Caco-2 (cell line): ENCODE data around the gene RXFP3. TPM values are rescaled to one million over a fixed set of nuclear protein-coding genes. Genes with fewer than 3 reads are reported as not detected.

Experiments
- BruUV-seq: library from RNA; stranded (reverse); fragments of 400-500 nt; replicated peaks from 2 replicates; lab custom pipeline; 2021; lab: Mats Ljungman, UMichigan
- CTCF ChIA-PET: fragments of 300-600 bp; sonication (Branson Sonifier 250); formaldehyde crosslinking; loops from one replicate; lab custom pipeline; 2022; ENCODE audit warnings: antibody characterized with exemption; lab: Charles Lee
- POLR2A ChIA-PET: fragments of 300-600 bp; sonication (Branson Sonifier 250); formaldehyde crosslinking; loops from one replicate; lab custom pipeline; 2022; ENCODE audit warnings: antibody characterized with exemption; lab: Charles Lee
- DNase-seq, 2 experiments: peaks; one replicate each; pipeline versions ENCODE4 v3.0.0 to v3.0.0-alpha.2; 2020 to 2022
- H3K27me3 ChIP-seq: replicated peaks from 2 replicates; pipeline ENCODE4 v1.6.0; 2011; ENCODE audit warnings: low read length; ENCODE audit not compliant: control insufficient read depth, insufficient read depth
- H3K36me3 ChIP-seq: 2 replicates; pipeline ENCODE4 v1.5.1; 2011; ENCODE audit warnings: low read length; ENCODE audit not compliant: control insufficient read depth, insufficient read depth
- H3K4me1 ChIP-seq: fragments of 250-450 bp; sonication (Bioruptor Pico); 2 replicates; pipeline ENCODE4 v1.5.1; 2020; ENCODE audit warnings: mild to moderate bottlenecking
- H3K4me3 ChIP-seq: 2 replicates; pipeline ENCODE4 v1.5.1; 2011; ENCODE audit warnings: low read depth, mild to moderate bottlenecking, control low read depth, low read length
- H3K9me3 ChIP-seq: fragments of 250-450 bp; sonication (Bioruptor Pico); 2 replicates; pipeline ENCODE4 v1.5.1; 2020; ENCODE audit warnings: mild to moderate bottlenecking, moderate library complexity
- H3K27ac Mint-ChIP-seq: one replicate; pipeline ENCODE4 v1.8.0; 2022; ENCODE audit warnings: mixed read lengths; ENCODE audit not compliant: unreplicated experiment
- H3K27me3 Mint-ChIP-seq: one replicate; pipeline ENCODE4 v1.8.0; 2022; ENCODE audit warnings: mixed read lengths; ENCODE audit not compliant: insufficient read depth, unreplicated experiment
- H3K36me3 Mint-ChIP-seq: one replicate; pipeline ENCODE4 v1.8.0; 2022; ENCODE audit warnings: mild to moderate bottlenecking, mixed read lengths; ENCODE audit not compliant: insufficient read depth, unreplicated experiment
- H3K4me1 Mint-ChIP-seq: one replicate; pipeline ENCODE4 v1.8.0; 2022; ENCODE audit warnings: low read depth, mixed read lengths; ENCODE audit not compliant: unreplicated experiment
- H3K4me3 Mint-ChIP-seq: one replicate; pipeline ENCODE4 v1.8.0; 2022; ENCODE audit warnings: mild to moderate bottlenecking, moderate library complexity, mixed read lengths; ENCODE audit not compliant: unreplicated experiment
- H3K9me3 Mint-ChIP-seq: one replicate; pipeline ENCODE4 v1.8.0; 2022; ENCODE audit warnings: mixed read lengths; ENCODE audit not compliant: unreplicated experiment
- intact Hi-C: fragments of 100-400 bp; cut with micrococcal nuclease; formaldehyde crosslinking; loops from one replicate; pipeline ENCODE4 v1.10.0; 2022; ENCODE audit not compliant: unreplicated experiment
- total RNA-seq: library from RNA; stranded (reverse); gene quantifications from 2 replicates; pipeline ENCODE4 v1.2.3, GENCODE V29; 2022
- TF ChIP-seq, protein P1 (sequence below), 2 experiments: fragments of 200-600 bp in 1 of 2; IDR thresholded peaks; 1 replicate in 1 of 2; 2 replicates in 1 of 2; pipeline versions ENCODE4 v1.5.1 to v1.8.0; 2011 to 2022; ENCODE audit warnings: antibody characterized with exemption in 1 of 2, control low read depth in 1 of 2, inconsistent platforms in 1 of 2, low read depth in 1 of 2, low read length in 1 of 2, mild to moderate bottlenecking in 1 of 2, moderate library complexity in 1 of 2; ENCODE audit not compliant: insufficient read depth in 1 of 2, severe bottlenecking in 1 of 2, unreplicated experiment in 1 of 2

Gene RXFP3
- total RNA-seq, 1 experiment from 2014 or later: not detected

DNA sequence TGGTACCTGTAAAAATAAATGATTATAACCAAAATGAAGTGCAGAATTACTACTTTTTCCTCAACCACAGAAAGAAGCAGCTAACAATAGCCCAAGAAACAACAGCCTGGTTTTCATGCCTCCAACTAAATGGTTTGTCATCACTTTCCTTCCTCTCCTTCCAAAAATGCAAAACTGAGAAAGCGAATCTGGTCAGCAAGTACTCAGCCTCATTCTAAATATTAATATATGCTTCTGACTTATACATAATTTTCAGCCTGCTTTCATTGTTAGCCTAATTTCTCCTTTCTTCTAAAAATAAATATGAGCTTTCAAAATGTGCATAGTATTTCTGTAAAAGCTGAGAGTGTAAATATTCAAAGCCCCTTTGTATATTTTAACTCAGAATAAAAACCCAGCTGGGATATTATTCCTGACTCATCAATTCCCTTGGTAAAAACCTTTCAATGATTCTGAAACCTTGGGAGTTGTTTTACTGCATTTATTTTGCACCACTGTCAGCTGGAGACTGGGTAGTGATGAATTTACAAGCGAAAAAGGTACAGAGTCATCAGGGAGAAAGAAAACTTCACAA is 21.5 kb downstream of the RXFP3 start:
- Histone ChIP-seq H3K9me3 (0 out of 2 replicates have a peak, but pooled peaks cover 3% of the 10 kb centered on the region), H3K27me3 (no peaks in the 10 kb centered on the region), H3K4me3 (no peak overlapping the region), H3K4me1 (no peaks in the 10 kb centered on the region), H3K36me3 (no peaks in the 10 kb centered on the region)
- POLR2A ChIA-PET: no interaction called here
- CTCF ChIA-PET: no interaction called here
- BruUV-seq: no TSS peak
- TF ChIP-seq, protein P1, sequence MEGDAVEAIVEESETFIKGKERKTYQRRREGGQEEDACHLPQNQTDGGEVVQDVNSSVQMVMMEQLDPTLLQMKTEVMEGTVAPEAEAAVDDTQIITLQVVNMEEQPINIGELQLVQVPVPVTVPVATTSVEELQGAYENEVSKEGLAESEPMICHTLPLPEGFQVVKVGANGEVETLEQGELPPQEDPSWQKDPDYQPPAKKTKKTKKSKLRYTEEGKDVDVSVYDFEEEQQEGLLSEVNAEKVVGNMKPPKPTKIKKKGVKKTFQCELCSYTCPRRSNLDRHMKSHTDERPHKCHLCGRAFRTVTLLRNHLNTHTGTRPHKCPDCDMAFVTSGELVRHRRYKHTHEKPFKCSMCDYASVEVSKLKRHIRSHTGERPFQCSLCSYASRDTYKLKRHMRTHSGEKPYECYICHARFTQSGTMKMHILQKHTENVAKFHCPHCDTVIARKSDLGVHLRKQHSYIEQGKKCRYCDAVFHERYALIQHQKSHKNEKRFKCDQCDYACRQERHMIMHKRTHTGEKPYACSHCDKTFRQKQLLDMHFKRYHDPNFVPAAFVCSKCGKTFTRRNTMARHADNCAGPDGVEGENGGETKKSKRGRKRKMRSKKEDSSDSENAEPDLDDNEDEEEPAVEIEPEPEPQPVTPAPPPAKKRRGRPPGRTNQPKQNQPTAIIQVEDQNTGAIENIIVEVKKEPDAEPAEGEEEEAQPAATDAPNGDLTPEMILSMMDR (IDR thresholded peaks at IDR 0.05; ENCODE audit: insufficient read depth in 1 of 2, low read depth in 1 of 2, low read length in 1 of 2, severe bottlenecking in 1 of 2, unreplicated experiment in 1 of 2): no peak
- no peaks in the 10 kb centered on the region for H3K9me3 Mint-ChIP-seq
- no peak overlapping the region for H3K27ac Mint-ChIP-seq
- H3K36me3 Mint-ChIP-seq: no peaks in the 10 kb centered on the region
- H3K4me3 Mint-ChIP-seq: no peak overlapping the region
- intact Hi-C loops: no loop called here
- H3K27me3 Mint-ChIP-seq: peaks cover 15% of the 10 kb centered on the region
- H3K4me1 Mint-ChIP-seq: no peaks in the 10 kb centered on the region
- DNase-seq: no peak

- Mint-ChIP-seq H3K4me1 (no peaks in the 10 kb centered on the region), H3K36me3 (no peaks in the 10 kb centered on the region), H3K27me3 (peaks cover 15% of the 10 kb centered on the region), H3K4me3 (no peak overlapping the region), H3K9me3 (no peaks in the 10 kb centered on the region), H3K27ac (no peak overlapping the region)
- no peaks in the 10 kb centered on the region for H3K27me3 ChIP-seq
- CTCF ChIA-PET: no interaction called here
- TF ChIP-seq, protein P1 (IDR thresholded peaks at IDR 0.05; ENCODE audit: insufficient read depth in 1 of 2, low read depth in 1 of 2, low read length in 1 of 2, severe bottlenecking in 1 of 2, unreplicated experiment in 1 of 2): no peak
- no peaks in the 10 kb centered on the region for H3K4me1 ChIP-seq
- POLR2A ChIA-PET: no interaction called here
- H3K9me3 ChIP-seq: 0 out of 2 replicates have a peak, but pooled peaks cover 3% of the 10 kb centered on the region
- intact Hi-C loops: no loop called here
- no peak for DNase-seq
- H3K4me3 ChIP-seq: no peak overlapping the region
- H3K36me3 ChIP-seq: no peaks in the 10 kb centered on the region
- BruUV-seq: no TSS peak
Measured at GRCh38 chr5:33958176-33958575, 22.0 kb downstream of the RXFP3 start.

GRCh38 chr5:33964132-33964700 is 28.0 kb downstream of the RXFP3 start:
- H3K27ac Mint-ChIP-seq: no peak overlapping the region
- no peaks in the 10 kb centered on the region for H3K36me3 Mint-ChIP-seq
- no peaks in the 10 kb centered on the region for H3K27me3 ChIP-seq
- H3K9me3 Mint-ChIP-seq: no peaks in the 10 kb centered on the region
- peaks cover under 1% of the 10 kb centered on the region for H3K4me1 Mint-ChIP-seq
- H3K4me3 ChIP-seq: no peak overlapping the region
- DNase-seq: no peak
- TF ChIP-seq, protein P1 (IDR thresholded peaks at IDR 0.05; ENCODE audit: insufficient read depth in 1 of 2, low read depth in 1 of 2, low read length in 1 of 2, severe bottlenecking in 1 of 2, unreplicated experiment in 1 of 2): no peak
- H3K9me3 ChIP-seq: no peaks in the 10 kb centered on the region
- ChIA-PET POLR2A (no interaction called here), CTCF (no interaction called here)
- intact Hi-C loops: no loop called here
- no peaks in the 10 kb centered on the region for H3K36me3 ChIP-seq
- no TSS peak for BruUV-seq
- peaks cover 8% of the 10 kb centered on the region for H3K27me3 Mint-ChIP-seq
- no peaks in the 10 kb centered on the region for H3K4me1 ChIP-seq
- no peak overlapping the region for H3K4me3 Mint-ChIP-seq
